Ramos (cell line): Measurements from ENCODE around the gene ANKRD44.

Experiments
- in situ Hi-C: fragments of 300-500 bp; cut with MboI; formaldehyde crosslinking; loops from one replicate; pipeline ENCODE4 v1.14.3; 2022; ENCODE audit warnings: low sequenced_read_pairs; ENCODE audit not compliant: unreplicated experiment

Gene ANKRD44

DNA sequence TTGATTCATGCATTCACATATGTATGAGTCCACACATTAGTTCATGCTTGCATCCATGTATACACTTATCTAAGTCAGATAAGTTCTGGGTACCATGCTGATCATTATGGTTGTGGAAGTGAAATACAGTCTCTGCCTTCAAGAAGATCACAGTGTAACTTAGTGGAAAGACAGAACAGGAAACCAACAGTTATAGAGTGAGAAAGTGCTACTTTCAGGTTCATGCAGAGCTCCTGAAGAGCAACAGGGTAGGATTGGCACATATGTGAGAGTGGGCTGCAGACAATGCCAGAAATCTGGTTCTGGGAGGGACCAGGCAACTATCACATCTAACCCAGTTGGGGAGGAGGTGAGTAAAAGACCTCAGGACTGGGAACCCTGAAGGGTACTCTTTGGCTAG lies 348.7 kb downstream of the ANKRD44 start:
- in situ Hi-C loops = no loop called here

DNA sequence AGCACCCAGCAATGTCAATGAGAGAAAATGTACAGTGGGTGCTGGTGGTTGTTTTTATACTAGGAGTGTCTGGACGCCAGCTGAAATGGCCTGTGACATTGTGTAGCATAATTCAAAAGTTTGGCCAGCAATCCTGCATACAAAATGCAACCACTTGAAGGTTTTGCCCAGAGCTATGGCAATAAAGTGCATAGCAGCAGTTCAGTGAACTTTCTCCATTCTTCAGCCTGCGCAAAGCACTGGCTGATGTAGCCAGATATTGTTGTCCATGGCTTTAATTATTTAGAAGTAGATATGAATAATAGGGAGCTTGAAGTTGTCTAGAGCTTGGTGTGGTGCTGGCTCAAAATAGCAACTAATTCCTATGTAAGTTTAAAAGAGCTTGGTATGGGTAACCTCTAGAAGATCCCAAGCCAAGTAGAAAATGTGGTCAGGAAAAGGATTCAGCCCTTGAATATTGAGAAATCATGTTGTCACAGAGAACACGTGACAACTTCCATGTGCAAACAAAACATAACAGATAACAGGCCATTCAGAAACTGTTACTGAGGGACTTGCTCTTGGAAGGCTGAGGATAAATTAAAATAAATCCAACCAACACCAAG lies 350.7 kb downstream of the ANKRD44 start:
- in situ Hi-C loops = no loop called here

DNA sequence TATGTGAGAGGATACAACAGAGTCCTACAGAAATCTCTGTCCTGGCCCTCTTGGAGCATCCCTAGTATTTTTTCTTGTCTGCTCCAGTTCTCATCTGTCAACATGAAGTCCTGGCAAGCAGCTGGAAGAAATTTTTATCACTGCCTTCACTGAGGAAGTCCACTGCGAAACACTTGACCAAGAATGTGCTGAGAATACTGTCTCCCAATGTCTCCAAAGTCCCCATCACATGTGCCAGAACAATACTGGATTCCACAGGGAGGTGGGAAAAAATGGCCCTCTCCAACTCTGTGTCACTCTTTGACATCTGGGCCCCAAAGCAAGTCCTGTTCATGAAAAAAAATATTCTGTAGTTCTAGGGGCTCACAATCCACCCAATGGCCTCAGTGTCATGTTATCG lies 351.3 kb downstream of the ANKRD44 start:
- in situ Hi-C loops = no loop called here

DNA sequence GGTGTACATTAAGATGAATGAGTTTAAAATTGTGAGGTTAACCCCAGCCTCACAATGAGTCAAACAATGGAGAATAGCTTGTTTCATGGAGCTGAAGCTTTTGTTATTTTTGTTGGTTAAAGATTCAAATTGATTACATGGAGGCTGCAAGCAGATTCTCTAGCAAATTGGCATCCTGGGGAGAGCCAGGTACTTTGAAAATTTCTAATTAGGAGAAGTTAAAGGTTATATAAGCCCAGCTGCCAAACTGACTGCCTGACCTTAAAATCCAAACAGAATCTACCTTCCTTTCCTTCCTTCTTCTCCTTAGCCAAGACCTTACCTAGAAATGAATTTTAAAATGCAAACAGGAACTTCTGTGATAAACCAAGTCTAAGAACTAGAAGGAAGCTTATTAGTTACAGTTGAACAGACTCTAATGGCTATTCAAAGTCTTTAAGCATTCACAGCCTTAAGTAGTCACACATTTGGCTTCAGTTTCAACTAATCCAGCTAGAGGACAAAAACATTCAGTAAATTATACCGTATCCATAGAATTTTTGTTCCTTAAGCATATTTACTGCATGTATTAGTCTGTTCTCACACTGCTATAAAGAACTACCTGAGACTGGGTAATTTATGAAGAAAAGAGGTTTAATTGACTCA lies 352.6 kb downstream of the ANKRD44 start:
- in situ Hi-C loops = no loop called here

DNA sequence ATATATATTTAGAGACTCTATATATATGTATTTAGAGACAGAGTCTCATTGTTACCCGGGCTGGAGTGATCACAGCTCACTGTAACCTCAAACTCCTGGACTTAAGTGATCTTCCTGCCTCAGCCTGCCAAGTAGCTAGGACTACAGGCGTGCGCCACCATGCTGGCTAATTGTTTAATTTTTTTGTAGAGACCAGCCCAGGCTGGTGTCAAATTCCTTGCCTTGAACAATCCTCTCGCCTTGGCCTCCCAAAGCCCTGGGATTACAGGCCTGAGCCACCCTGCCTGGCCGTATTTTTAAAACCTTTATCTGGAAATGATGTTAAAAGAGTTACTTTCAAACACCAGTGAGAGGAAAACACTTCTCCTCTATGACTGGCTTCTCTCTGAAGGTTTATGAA lies 353.1 kb downstream of the ANKRD44 start:
- in situ Hi-C loops = no loop called here

DNA sequence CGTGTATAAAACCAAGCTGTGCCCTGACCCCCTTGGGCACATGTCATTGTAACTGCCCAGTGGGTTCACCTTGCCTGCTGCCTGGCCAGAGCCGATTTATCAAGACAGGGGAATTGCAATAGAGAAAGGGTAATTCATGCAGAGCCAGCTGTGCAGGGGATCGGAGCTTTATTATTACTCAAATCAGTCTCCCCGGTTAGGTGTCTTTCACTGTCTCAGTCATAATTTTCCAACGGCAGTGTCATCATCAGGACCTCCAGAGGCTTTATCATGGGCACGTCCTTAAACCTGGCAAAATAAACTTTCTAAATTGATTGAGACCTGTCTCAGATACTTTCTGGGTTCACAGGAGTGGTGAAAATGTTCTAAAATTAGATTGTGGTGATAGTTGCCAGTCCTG lies 354.5 kb downstream of the ANKRD44 start:
- in situ Hi-C loops = no loop called here

DNA sequence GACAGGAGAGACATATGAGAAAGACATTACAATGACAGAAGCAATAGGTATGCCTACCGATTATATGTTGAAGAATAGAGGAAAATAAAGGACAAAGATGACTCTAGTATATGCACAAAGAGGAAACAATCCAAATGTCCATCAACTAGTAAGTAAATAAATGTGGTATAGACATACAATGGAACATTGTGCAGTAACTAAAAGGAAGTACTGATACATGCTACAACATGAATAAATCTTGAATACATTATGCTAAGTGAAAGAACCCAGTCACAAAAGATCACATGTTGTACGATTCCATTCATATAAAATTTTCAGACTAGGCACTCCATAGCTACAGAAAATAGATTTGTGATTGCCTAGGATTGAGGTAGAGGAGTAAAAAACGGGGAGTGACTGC lies 355.5 kb downstream of the ANKRD44 start:
- in situ Hi-C loops = no loop called here

DNA sequence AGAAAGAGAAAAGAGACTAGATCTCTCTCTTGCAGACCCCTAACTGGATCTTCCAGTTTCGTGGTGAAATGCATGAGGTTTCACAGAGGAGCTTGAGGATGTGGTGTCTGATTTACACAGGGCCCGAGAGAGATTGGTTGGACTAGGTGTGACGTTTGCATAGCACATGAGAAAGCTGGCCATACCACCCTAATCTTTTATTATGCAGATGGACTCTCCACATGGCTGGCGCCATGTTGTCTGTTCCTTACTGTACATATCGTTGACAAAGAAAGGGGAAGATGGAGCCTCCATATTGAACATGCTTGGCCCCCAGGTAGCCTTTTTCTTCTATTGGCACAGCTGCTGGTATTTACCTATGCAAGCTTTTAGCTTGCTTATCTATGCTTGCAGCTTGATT lies 356.6 kb downstream of the ANKRD44 start:
- in situ Hi-C loops = no loop called here

DNA sequence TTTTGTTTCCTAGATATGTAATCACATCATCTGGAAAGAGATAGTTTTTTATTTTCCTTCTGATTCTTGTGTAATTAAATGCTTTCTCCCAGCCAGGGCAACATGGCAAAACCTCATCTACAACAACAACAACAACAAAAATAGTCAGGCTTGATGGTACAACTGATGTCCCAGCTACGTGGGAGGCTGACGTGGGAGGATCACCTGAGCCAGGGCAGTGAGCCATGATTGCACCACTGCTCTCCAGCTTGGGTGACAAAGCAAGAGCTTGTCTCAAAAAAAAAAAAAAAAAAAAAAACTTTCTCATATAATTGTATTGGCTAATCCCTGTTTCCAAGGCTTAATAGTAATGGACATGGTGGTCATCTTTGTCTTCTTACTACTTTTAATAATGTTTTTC lies 357.6 kb downstream of the ANKRD44 start:
- in situ Hi-C loops = no loop called here

DNA sequence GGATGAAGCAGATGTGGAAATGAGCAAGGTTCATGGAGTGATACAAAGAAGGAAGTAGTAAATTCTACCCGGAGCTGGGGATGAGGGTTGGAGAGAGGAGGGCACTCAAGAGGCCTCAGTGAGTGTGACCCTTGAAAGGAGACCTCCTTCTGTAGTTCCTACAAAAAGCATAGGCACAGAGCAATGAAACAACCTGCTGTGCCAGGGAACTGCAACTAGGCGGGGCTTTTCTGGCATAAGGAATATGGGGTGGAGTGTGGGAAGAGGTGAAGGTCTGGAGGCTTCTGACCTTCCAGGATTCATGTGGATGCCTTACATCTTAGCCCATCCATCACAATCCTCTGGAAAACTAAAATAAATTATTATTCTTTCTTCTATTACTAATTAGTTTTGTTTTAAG lies 358.6 kb downstream of the ANKRD44 start:
- in situ Hi-C loops = no loop called here

DNA sequence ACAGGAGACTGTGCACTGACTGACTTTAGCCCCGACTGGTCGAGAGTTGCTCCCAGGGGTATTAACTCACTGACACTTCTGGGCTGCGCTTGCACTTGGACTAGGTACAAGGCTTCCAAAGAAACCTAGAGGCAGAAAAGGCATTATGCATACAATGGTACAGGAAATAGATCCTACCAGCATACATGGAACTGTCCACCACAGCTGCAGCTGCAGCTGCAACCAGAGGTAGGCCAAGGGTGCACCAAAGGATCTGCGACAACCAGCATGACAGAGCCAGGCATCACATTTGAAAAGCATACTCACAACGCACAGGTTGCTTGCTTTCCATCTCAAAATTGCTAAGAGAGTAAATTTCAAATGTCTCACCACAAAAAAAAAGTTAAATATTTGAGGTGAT lies 361.5 kb downstream of the ANKRD44 start:
- in situ Hi-C loops = no loop called here

DNA sequence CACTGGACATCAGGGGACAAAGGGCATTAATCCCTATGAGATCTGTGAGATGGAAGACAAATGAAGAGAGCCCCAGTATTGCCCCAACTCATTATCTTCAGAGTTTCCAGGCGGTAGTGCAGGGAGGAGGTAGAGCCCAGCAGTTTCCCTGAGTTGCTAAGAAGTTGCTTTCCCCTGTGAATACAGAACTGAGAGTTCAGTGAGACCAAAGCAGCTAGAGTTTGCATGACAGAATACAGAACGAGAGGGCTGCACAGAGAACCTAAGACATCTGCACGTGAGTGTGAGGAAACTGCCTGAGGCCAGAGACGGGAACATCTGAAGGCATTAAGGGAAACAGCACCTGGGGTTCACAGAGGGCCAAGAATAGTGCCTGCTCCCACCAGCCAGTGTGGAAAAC lies 366.0 kb downstream of the ANKRD44 start:
- in situ Hi-C loops = no loop called here

DNA sequence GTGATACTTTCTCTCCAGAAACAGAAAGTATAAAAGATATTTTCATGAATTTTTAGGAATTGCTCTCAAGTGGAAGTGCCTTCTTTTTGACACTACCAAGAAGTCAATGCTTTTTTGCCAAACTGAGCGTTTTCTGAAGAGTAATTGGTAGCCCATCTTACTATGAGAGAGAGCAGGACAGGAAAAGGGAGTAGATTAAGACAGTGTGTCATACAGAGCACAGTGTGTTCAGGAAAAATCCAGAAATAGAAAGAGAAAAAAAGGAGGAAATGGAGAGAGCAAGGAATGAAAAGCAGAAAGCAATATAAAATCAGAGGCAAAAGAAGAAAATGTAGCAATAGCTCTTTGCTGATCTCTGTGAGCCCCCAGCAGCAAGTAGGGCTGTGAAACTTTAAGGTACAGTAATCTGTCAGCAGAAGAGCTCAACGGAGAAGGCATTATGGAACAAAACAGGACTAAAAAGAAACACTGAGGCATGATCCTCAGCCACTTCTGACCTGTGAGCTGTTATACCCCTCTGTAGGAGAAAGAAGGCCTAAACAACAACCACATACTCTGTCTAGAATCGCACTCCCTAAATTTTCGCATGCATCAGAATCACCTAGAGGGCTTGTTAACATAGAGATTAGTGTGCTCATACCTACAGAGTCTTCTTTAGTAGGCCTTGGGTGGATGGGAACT lies 369.0 kb downstream of the ANKRD44 start:
- in situ Hi-C loops = no loop called here

DNA sequence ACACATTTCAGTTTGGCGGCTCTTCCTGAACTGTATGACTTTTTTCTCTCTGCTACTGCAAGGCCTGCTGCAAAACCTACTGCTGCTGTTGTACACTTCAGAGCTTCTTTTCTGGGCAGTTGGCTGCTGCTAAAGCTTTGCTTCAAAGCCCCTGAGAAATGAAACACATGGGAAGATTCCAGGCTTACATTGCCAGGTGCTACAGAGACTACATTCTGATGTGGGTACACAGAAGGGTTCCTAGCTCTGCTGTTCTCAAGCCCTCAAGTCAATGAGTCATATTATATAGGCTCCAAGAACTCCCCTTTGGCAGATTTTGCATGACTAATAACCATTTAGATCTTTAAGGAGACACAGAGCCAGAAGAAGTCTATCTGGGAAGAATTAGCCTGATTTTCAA lies 371.2 kb downstream of the ANKRD44 start:
- in situ Hi-C loops = no loop called here
